ENCODE results near the gene SAMD4A.

DNA sequence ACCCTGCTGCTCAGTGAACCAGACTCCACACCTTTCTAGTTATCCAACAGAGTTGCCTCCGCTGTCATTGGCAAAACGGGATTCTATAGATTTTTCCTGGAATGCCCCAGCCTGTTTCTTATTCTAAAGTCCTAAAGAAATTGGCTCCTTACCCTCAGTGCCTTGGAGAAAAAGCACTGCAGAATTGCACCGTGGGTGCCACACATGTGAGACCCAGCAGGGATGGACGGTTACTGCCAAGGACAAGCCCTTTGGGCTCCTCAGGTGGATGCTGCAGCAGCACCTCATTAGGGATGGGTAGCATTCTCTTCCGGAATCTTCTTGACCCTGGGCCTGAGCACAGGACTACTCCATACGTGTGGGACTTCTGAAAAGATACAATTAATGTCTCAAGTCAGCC is 214.2 kb downstream of the SAMD4A start:
- TF ChIP-seq, protein P1, sequence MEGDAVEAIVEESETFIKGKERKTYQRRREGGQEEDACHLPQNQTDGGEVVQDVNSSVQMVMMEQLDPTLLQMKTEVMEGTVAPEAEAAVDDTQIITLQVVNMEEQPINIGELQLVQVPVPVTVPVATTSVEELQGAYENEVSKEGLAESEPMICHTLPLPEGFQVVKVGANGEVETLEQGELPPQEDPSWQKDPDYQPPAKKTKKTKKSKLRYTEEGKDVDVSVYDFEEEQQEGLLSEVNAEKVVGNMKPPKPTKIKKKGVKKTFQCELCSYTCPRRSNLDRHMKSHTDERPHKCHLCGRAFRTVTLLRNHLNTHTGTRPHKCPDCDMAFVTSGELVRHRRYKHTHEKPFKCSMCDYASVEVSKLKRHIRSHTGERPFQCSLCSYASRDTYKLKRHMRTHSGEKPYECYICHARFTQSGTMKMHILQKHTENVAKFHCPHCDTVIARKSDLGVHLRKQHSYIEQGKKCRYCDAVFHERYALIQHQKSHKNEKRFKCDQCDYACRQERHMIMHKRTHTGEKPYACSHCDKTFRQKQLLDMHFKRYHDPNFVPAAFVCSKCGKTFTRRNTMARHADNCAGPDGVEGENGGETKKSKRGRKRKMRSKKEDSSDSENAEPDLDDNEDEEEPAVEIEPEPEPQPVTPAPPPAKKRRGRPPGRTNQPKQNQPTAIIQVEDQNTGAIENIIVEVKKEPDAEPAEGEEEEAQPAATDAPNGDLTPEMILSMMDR (IDR thresholded peaks at IDR 0.05): no peak
- no peak for TF ChIP-seq POLR2A (IDR thresholded peaks at IDR 0.05)
